Neural cell (in vitro differentiated cells): Measurements from ENCODE around the gene OTX2. TPM values are rescaled to one million over a fixed set of nuclear protein-coding genes. Genes with fewer than 3 reads are reported as not detected.

Experiments
- H2AFZ ChIP-seq: fragments of 200-600, 300-800 bp; sonication (generic), shearing (Covaris generic); 2 replicates; pipeline ENCODE4 v1.6.0; 2014; ENCODE audit warnings: low read depth, mild to moderate bottlenecking, antibody characterized with exemption, low read length, moderate library complexity
- H3F3A ChIP-seq: fragments of 200-600 bp; shearing (Covaris generic); 2 replicates; pipeline ENCODE4 v1.6.1; 2016; ENCODE audit warnings: mild to moderate bottlenecking, moderate library complexity, mixed read lengths, antibody characterized with exemption, low read length; ENCODE audit not compliant: insufficient read depth, poor library complexity, severe bottlenecking
- H3K27ac ChIP-seq: fragments of 200-600, 300-800 bp; sonication (generic), shearing (Covaris generic); 2 replicates; pipeline ENCODE4 v1.5.1; 2014; ENCODE audit warnings: mild to moderate bottlenecking, low read length, moderate library complexity
- H3K27me3 ChIP-seq: fragments of 300-800, 200-600 bp; sonication (generic), shearing (Covaris generic); 2 replicates; pipeline ENCODE4 v1.6.0; 2014; ENCODE audit warnings: mild to moderate bottlenecking, low read depth, low read length, moderate library complexity; ENCODE audit not compliant: insufficient read depth
- H3K36me3 ChIP-seq: fragments of 300-800, 200-600 bp; sonication (generic), shearing (Covaris generic); 2 replicates; pipeline ENCODE4 v1.5.1; 2014; ENCODE audit warnings: mild to moderate bottlenecking, antibody characterized with exemption, low read length, moderate library complexity; ENCODE audit not compliant: insufficient read depth
- H3K4me2 ChIP-seq: fragments of 300-800, 200-600 bp; sonication (generic), shearing (Covaris generic); 2 replicates; pipeline ENCODE4 v1.6.0; 2014; ENCODE audit warnings: mild to moderate bottlenecking, low read length
- H3K4me3 ChIP-seq: fragments of 300-800, 200-600 bp; sonication (generic), shearing (Covaris generic); 2 replicates; pipeline ENCODE4 v1.5.1; 2014; ENCODE audit warnings: mild to moderate bottlenecking, low read length, moderate library complexity
- H3K79me2 ChIP-seq: fragments of 200-600 bp; shearing (Covaris generic); replicated peaks from 2 replicates; pipeline ENCODE4 v1.6.0; 2014; ENCODE audit warnings: mild to moderate bottlenecking, low read length, moderate library complexity; ENCODE audit not compliant: insufficient read depth
- H3K9ac ChIP-seq: fragments of 300-800, 200-600 bp; sonication (generic), shearing (Covaris generic); 2 replicates; pipeline ENCODE4 v1.6.1; 2016; ENCODE audit warnings: mild to moderate bottlenecking, low read length, mixed read lengths
- H3K9me2 ChIP-seq: fragments of 200-600 bp; shearing (Covaris generic); 2 replicates; pipeline ENCODE4 v1.6.1; 2016; ENCODE audit warnings: mild to moderate bottlenecking, low read length, mixed read lengths; ENCODE audit not compliant: insufficient read depth
- H3K9me3 ChIP-seq: fragments of 200-600, 300-800 bp; sonication (generic), shearing (Covaris generic); 2 replicates; pipeline ENCODE4 v1.6.1; 2016; ENCODE audit warnings: mild to moderate bottlenecking, mixed run types, low read length, moderate library complexity, mixed read lengths
- H4K20me1 ChIP-seq: fragments of 200-600 bp; shearing (Covaris generic); 2 replicates; pipeline ENCODE4 v1.6.1; 2016; ENCODE audit warnings: mild to moderate bottlenecking, mixed run types; ENCODE audit not compliant: insufficient read depth
- EP300 ChIP-seq: fragments of 450-650 bp; conservative IDR thresholded peaks from 2 replicates; pipeline ENCODE4 v1.6.1; 2014; ENCODE audit warnings: antibody characterized with exemption, mild to moderate bottlenecking, moderate library complexity; ENCODE audit not compliant: poor library complexity, severe bottlenecking
- EZH2 ChIP-seq: fragments of 200-600, 300-800 bp; shearing (Covaris generic), sonication (generic); IDR thresholded peaks from 2 replicates; pipeline ENCODE4 v1.6.1; 2014; ENCODE audit warnings: antibody characterized with exemption, low read length, borderline replicate concordance, mild to moderate bottlenecking; ENCODE audit not compliant: insufficient read depth, poor library complexity, severe bottlenecking
- MXI1 ChIP-seq: fragments of 450-650 bp; conservative IDR thresholded peaks from 2 replicates; pipeline ENCODE4 v1.6.1; 2014; ENCODE audit warnings: antibody characterized with exemption, mild to moderate bottlenecking; ENCODE audit not compliant: poor library complexity, severe bottlenecking
- POLR2AphosphoS5 ChIP-seq: IDR thresholded peaks from 2 replicates; pipeline ENCODE4 v1.6.1; 2012
- RAD21 ChIP-seq: fragments of 450-650 bp; conservative IDR thresholded peaks from 2 replicates; pipeline ENCODE4 v1.6.1; 2014; ENCODE audit warnings: antibody characterized with exemption, mild to moderate bottlenecking, moderate library complexity
- REST ChIP-seq: IDR thresholded peaks from 2 replicates; pipeline ENCODE4 v1.6.1; 2012; ENCODE audit warnings: borderline replicate concordance
- SMC3 ChIP-seq: fragments of 450-650 bp; conservative IDR thresholded peaks from 2 replicates; pipeline ENCODE4 v1.6.1; 2014; ENCODE audit warnings: antibody characterized with exemption, mild to moderate bottlenecking, moderate library complexity; ENCODE audit not compliant: poor library complexity
- TAF1 ChIP-seq: IDR thresholded peaks from 2 replicates; pipeline ENCODE4 v1.6.1; 2012; ENCODE audit warnings: low read depth
- polyA plus RNA-seq: library from polyadenylated mRNA; depleted of rRNA; stranded (reverse); fragments of >200 nt; gene quantifications from 2 replicates; pipeline ENCODE4 v1.2.3, GENCODE V29; 2014
- TF ChIP-seq, protein P1 (sequence below): fragments of 450-650 bp; IDR thresholded peaks from 2 replicates; pipeline ENCODE4 v1.5.1; 2014; ENCODE audit warnings: antibody characterized with exemption, mild to moderate bottlenecking, moderate library complexity; ENCODE audit not compliant: poor library complexity, severe bottlenecking

Gene OTX2
- polyA plus RNA-seq, 1 donor from 2014 or later, result 2.1 TPM

DNA sequence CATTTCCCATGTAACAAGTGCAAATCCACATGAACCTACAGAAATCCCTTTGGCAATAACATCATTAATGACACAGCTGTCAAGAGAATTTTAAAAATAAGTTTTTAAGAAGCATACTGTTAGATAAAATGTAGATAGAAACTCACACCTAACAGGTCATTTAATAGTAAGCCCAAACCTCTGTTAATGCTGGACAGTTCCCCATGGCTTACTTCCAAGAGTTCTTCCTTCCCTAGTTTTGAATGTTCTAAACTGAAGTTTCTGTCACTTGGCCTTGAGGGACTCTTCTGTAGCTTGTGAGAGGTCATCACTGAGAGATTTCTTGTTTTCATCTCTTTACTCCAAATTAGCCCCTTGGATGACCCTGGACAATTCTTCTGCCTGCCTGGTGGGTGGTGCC lies 22.7 kb downstream of the OTX2 start:
- H3K79me2 ChIP-seq, result no peaks in the 10 kb centered on the region
- no peak overlapping the region for H2AFZ ChIP-seq
- no peak overlapping the region for H3K27ac ChIP-seq
- H3K4me2 ChIP-seq, result no peak overlapping the region
- no peak overlapping the region for H3K9ac ChIP-seq
- TF ChIP-seq EP300, result no peak
- TF ChIP-seq RAD21, result no peak
- TF ChIP-seq MXI1, result no peak
- no peak for TF ChIP-seq TAF1
- no peak for TF ChIP-seq EZH2
- TF ChIP-seq POLR2AphosphoS5, result no peak
- no peak for TF ChIP-seq SMC3
- TF ChIP-seq, protein P1, sequence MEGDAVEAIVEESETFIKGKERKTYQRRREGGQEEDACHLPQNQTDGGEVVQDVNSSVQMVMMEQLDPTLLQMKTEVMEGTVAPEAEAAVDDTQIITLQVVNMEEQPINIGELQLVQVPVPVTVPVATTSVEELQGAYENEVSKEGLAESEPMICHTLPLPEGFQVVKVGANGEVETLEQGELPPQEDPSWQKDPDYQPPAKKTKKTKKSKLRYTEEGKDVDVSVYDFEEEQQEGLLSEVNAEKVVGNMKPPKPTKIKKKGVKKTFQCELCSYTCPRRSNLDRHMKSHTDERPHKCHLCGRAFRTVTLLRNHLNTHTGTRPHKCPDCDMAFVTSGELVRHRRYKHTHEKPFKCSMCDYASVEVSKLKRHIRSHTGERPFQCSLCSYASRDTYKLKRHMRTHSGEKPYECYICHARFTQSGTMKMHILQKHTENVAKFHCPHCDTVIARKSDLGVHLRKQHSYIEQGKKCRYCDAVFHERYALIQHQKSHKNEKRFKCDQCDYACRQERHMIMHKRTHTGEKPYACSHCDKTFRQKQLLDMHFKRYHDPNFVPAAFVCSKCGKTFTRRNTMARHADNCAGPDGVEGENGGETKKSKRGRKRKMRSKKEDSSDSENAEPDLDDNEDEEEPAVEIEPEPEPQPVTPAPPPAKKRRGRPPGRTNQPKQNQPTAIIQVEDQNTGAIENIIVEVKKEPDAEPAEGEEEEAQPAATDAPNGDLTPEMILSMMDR, result no peak
- TF ChIP-seq REST, result no peak
- no peaks in the 10 kb centered on the region for H3K36me3 ChIP-seq
- no peaks in the 10 kb centered on the region for H3F3A ChIP-seq
- H3K9me3 ChIP-seq, result no peaks in the 10 kb centered on the region
- no peaks in the 10 kb centered on the region for H3K27me3 ChIP-seq
- no peak overlapping the region for H3K4me3 ChIP-seq
- H3K9me2 ChIP-seq, result no peaks in the 10 kb centered on the region
- no peaks in the 10 kb centered on the region for H4K20me1 ChIP-seq

DNA sequence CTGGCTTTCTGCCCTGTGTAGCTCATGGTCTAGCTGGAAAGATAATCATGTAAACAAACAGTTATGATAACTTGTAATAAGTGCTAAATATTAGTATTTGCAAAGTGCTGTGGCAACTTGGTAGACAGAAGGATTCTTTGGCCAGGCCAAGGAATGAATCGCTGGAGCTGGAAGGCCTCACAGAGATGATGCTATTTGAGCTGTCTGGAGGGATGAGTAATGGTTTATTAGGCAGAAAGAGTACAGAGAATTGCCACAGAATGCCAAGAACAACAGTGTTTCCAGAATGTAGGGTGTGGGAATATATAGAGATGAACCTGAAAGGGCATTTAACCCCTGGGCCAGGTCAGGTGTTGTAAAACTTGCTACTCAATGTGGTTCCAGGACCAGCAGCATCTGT lies 27.6 kb downstream of the OTX2 start:
- no peaks in the 10 kb centered on the region for H3K9me2 ChIP-seq
- H4K20me1 ChIP-seq, result no peaks in the 10 kb centered on the region
- H3F3A ChIP-seq, result no peaks in the 10 kb centered on the region
- TF ChIP-seq, protein P1, result no peak
- TF ChIP-seq MXI1 (no peak), EP300 (no peak), POLR2AphosphoS5 (no peak), SMC3 (no peak), EZH2 (no peak), RAD21 (no peak), TAF1 (no peak), REST (no peak)
- H3K27ac ChIP-seq, result no peak overlapping the region
- H2AFZ ChIP-seq, result no peak overlapping the region
- H3K36me3 ChIP-seq, result no peaks in the 10 kb centered on the region
- no peaks in the 10 kb centered on the region for H3K9me3 ChIP-seq
- no peak overlapping the region for H3K4me3 ChIP-seq
- no peak overlapping the region for H3K9ac ChIP-seq
- no peaks in the 10 kb centered on the region for H3K27me3 ChIP-seq
- H3K79me2 ChIP-seq, result no peaks in the 10 kb centered on the region
- no peak overlapping the region for H3K4me2 ChIP-seq
